K562 (cell line): ENCODE data around the gene PEPD. TPM values are rescaled to one million over a fixed set of nuclear protein-coding genes. Genes with fewer than 3 reads are reported as not detected.

Experiments
- ATAC-seq: fragments of 200-7000 bp; cut with Tn5 transposase; 3 replicates; pipeline ENCODE4 v1.9.1; 2020; ENCODE audit warnings: moderate library complexity
- BruUV-seq: library from RNA; stranded (reverse); fragments of 400-500 nt; replicated peaks from 2 replicates; lab custom pipeline; 2021; lab: Mats Ljungman, UMichigan
- CTCF ChIA-PET: fragments of 300-600 bp; formaldehyde crosslinking; extraction: SDS; loops from one replicate; lab custom pipeline; 2021; ENCODE audit warnings: low intra/inter-chr PET ratio; lab: Yijun Ruan, JAX
- POLR2A ChIA-PET: fragments of 300-600, 350-650 bp; sonication (Branson Sonifier 250); formaldehyde crosslinking; extraction: SDS; loops from one replicate; lab custom pipeline; 2021; ENCODE audit warnings: antibody characterized with exemption, inconsistent platforms; lab: Yijun Ruan, JAX
- DNase-seq, 4 experiments: peaks; one replicate each; pipeline versions ENCODE4 v3.0.0 to v3.0.0-alpha.2; 2011 to 2018; ENCODE audit warnings: low spot score in 3 of 4, mixed read lengths in 3 of 4; ENCODE audit errors: extremely low read depth in 1 of 4
- FAIRE-seq: peaks from 2 replicates; lab custom pipeline; 2011; peaks lifted over from hg19 to GRCh38; lab: Jason Lieb, UNC
- H2AFZ ChIP-seq: 2 replicates; pipeline ENCODE4 v1.6.0; 2011; ENCODE audit warnings: low read depth, low read length, control low read depth, inconsistent platforms
- H3K27ac ChIP-seq: fragments of 200-600 bp; 3 replicates; pipeline ENCODE4 v1.8.0; 2011; ENCODE audit warnings: low read depth, mild to moderate bottlenecking, control low read depth, inconsistent platforms, low read length, moderate library complexity, mixed read lengths; ENCODE audit errors: extremely low read depth
- H3K27me3 ChIP-seq, 2 experiments: fragments of 300-600 bp in 1 of 2; 2 replicates in 1 of 2; 3 replicates in 1 of 2; pipeline versions ENCODE4 v1.6.0 to v1.8.0; 2011; ENCODE audit warnings: inconsistent platforms in 2 of 2, low read length in 2 of 2, mild to moderate bottlenecking in 1 of 2, mixed read lengths in 1 of 2, moderate library complexity in 1 of 2; ENCODE audit not compliant: control insufficient read depth in 2 of 2, insufficient read depth in 2 of 2
- H3K36me3 ChIP-seq: fragments of 300-600 bp; 3 replicates; pipeline ENCODE4 v1.8.0; 2011; ENCODE audit warnings: mild to moderate bottlenecking, low read length, inconsistent platforms; ENCODE audit not compliant: control insufficient read depth, insufficient read depth
- H3K4me1 ChIP-seq, 2 experiments: fragments of 200-600 bp in 1 of 2; replicated peaks in 1 of 2; 2 replicates in 1 of 2; 3 replicates in 1 of 2; pipeline versions ENCODE4 v1.5.1 to v1.8.0; 2011; ENCODE audit warnings: inconsistent platforms in 2 of 2, low read length in 2 of 2, mild to moderate bottlenecking in 1 of 2, mixed read lengths in 1 of 2, moderate library complexity in 1 of 2; ENCODE audit not compliant: control insufficient read depth in 2 of 2, insufficient read depth in 2 of 2
- H3K4me2 ChIP-seq: 2 replicates; pipeline ENCODE4 v1.6.1; 2011; ENCODE audit warnings: low read length, control low read depth, inconsistent platforms, mixed read lengths; ENCODE audit not compliant: insufficient read depth
- H3K4me3 ChIP-seq: fragments of 200-600 bp; sonication (generic), shearing (Covaris generic); 2 replicates; pipeline ENCODE4 v1.5.1; 2016; ENCODE audit warnings: control low read depth, inconsistent platforms
- H3K79me2 ChIP-seq: fragments of 200-600 bp; 3 replicates; pipeline ENCODE4 v1.8.0; 2011; ENCODE audit warnings: low read length, inconsistent platforms; ENCODE audit not compliant: control insufficient read depth, insufficient read depth
- H3K9ac ChIP-seq, 2 experiments: 2 replicates each; pipeline versions ENCODE4 v1.6.0 to v1.6.1; 2011; ENCODE audit warnings: low read depth in 2 of 2, low read length in 2 of 2, control low read depth in 1 of 2, inconsistent platforms in 1 of 2, mild to moderate bottlenecking in 1 of 2, mixed read lengths in 1 of 2; ENCODE audit not compliant: insufficient read depth in 1 of 2
- H3K9me1 ChIP-seq: one replicate; pipeline ENCODE4 v1.6.0; 2011; ENCODE audit warnings: inconsistent platforms, mild to moderate bottlenecking, low read length, moderate library complexity; ENCODE audit not compliant: control insufficient read depth, insufficient read depth
- H3K9me3 ChIP-seq: replicated peaks from 2 replicates; pipeline ENCODE4 v1.5.1; 2011; ENCODE audit warnings: low read depth, low read length, inconsistent platforms; ENCODE audit not compliant: control insufficient read depth, insufficient read depth
- H4K20me1 ChIP-seq: replicated peaks from 2 replicates; pipeline ENCODE4 v1.6.1; 2011; ENCODE audit warnings: low read length, inconsistent platforms, mixed read lengths; ENCODE audit not compliant: control insufficient read depth, insufficient read depth
- CBFB ChIP-seq: sonication (generic); formaldehyde crosslinking; IDR thresholded peaks from 2 replicates; pipeline ENCODE4 v1.4.0; 2020; ENCODE audit warnings: mild to moderate bottlenecking, missing genetic modification reagents
- CBX3 ChIP-seq, 2 experiments: IDR thresholded peaks; 1 replicate in 1 of 2; 2 replicates in 1 of 2; pipeline ENCODE4 v1.6.1; 2012; ENCODE audit warnings: inconsistent platforms in 2 of 2, low read length in 2 of 2, borderline replicate concordance in 1 of 2, control low read depth in 1 of 2
- CCNT2 ChIP-seq: IDR thresholded peaks from 2 replicates; pipeline ENCODE4 v1.6.1; 2011; ENCODE audit warnings: borderline replicate concordance, low read depth, mild to moderate bottlenecking, moderate library complexity, mixed read lengths, low read length; ENCODE audit not compliant: insufficient read length; ENCODE audit errors: extremely low read depth
- EHMT2 ChIP-seq: fragments of 450-650 bp; IDR thresholded peaks from 2 replicates; pipeline ENCODE4 v1.6.1; 2018; ENCODE audit warnings: antibody characterized with exemption
- HNRNPL ChIP-seq: fragments of 200-400 bp; formaldehyde crosslinking; IDR thresholded peaks from 2 replicates; pipeline ENCODE4 v1.6.1; 2017; ENCODE audit warnings: low read depth, mild to moderate bottlenecking, low read length
- NFE2 ChIP-seq: IDR thresholded peaks from 2 replicates; pipeline ENCODE4 v1.6.1; 2014; ENCODE audit warnings: antibody characterized with exemption, low read depth
- PHB ChIP-seq: fragments of 250-450 bp; sonication (Bioruptor Pico); IDR thresholded peaks from 2 replicates; pipeline ENCODE4 v1.5.0; 2021
- PHF8 ChIP-seq: fragments of 200-600 bp; sonication (generic); IDR thresholded peaks from 2 replicates; pipeline ENCODE4 v1.6.1; 2012; ENCODE audit warnings: mixed run types, mild to moderate bottlenecking, inconsistent platforms, low read length, moderate library complexity, borderline replicate concordance
- POLR2AphosphoS5 ChIP-seq: IDR thresholded peaks from 2 replicates; pipeline ENCODE4 v1.6.1; 2011; ENCODE audit warnings: mild to moderate bottlenecking, low read depth, low read length, moderate library complexity; ENCODE audit not compliant: control insufficient read depth, insufficient read depth
- SIRT6 ChIP-seq: IDR thresholded peaks from one replicate; pipeline ENCODE4 v1.6.1; 2012; ENCODE audit warnings: low read depth, mild to moderate bottlenecking, control low read depth, inconsistent platforms, low read length, moderate library complexity
- SREBF2 ChIP-seq: sonication (generic); formaldehyde crosslinking; IDR thresholded peaks from 2 replicates; pipeline ENCODE4 v1.4.0; 2020; ENCODE audit warnings: mild to moderate bottlenecking, missing genetic modification reagents
- STAG1 ChIP-seq: sonication (generic); formaldehyde crosslinking; IDR thresholded peaks from 2 replicates; pipeline ENCODE4 v1.5.0; 2020; ENCODE audit warnings: missing genetic modification reagents, borderline replicate concordance
- TAF9B ChIP-seq: fragments of 450-650 bp; IDR thresholded peaks from 2 replicates; pipeline ENCODE4 v1.6.1; 2018; ENCODE audit warnings: mild to moderate bottlenecking; ENCODE audit not compliant: partially characterized antibody
- TOE1 ChIP-seq, 2 experiments: fragments of 450-650 bp in 1 of 2; sonication (generic) in 1 of 2; formaldehyde crosslinking in 1 of 2; IDR thresholded peaks; 2 replicates each; pipeline versions ENCODE4 v1.7.1 to v1.8.0; 2016 to 2022; ENCODE audit warnings: borderline replicate concordance in 2 of 2, mild to moderate bottlenecking in 2 of 2, antibody characterized with exemption in 1 of 2, inconsistent platforms in 1 of 2, low read depth in 1 of 2, missing genetic modification reagents in 1 of 2, moderate library complexity in 1 of 2
- ZNF444 ChIP-seq: fragments of 250-450 bp; sonication (Bioruptor Pico); IDR thresholded peaks from 2 replicates; pipeline ENCODE4 v1.4.0; 2020; ENCODE audit warnings: mild to moderate bottlenecking, moderate library complexity
- WGBS: fragments of 100-300 bp; shearing (Covaris generic); methylation state at CpG from one replicate; pipeline ENCODE4 v1.1.6; 2016; ENCODE audit warnings: low coverage, mixed read lengths; ENCODE audit not compliant: insufficient coverage; ENCODE audit errors: missing lambda C conversion rate; 5-methylcytosine and 5-hydroxymethylcytosine counted together
- in situ Hi-C: fragments of 300-500 bp; cut with MboI; formaldehyde crosslinking; loops from 4 replicates; pipeline ENCODE4 v1.15.0; 2018; ENCODE audit warnings: inconsistent platforms, mixed read lengths
- intact Hi-C: fragments of 100-400 bp; cut with micrococcal nuclease; formaldehyde crosslinking; loops from 2 replicates; pipeline ENCODE4 v1.14.2; 2022
- polyA plus RNA-seq, 8 experiments: library from polyadenylated mRNA; depleted of rRNA in 4 of 8; stranded (reverse) in 5 of 8; unstranded in 3 of 8; fragments of >200 nt; fragmentation: Nextera tagmentation in 2 of 8; fragmentation: Illumina TruSeq in 1 of 8; extraction: Ambion mirVana in 2 of 8; extraction: Trizol in 1 of 8; gene quantifications; 2 replicates each; pipeline versions ENCODE4 v1.2.1 to v1.2.3, GENCODE V29; 2011 to 2014; ENCODE audit warnings: inconsistent platforms in 1 of 8, missing spikeins in 1 of 8
- total RNA-seq, 7 experiments: library from RNA; depleted of rRNA in 6 of 7; stranded (reverse); fragments of >200 nt in 6 of 7; fragmentation: Illumina TruSeq in 2 of 7; extraction: Trizol in 2 of 7; gene quantifications; 2 replicates each; pipeline versions ENCODE4 v1.2.1 to v1.2.3, GENCODE V29; 2011 to 2021; ENCODE audit warnings: low replicate concordance in 1 of 7
- TF ChIP-seq, protein P1 (sequence below), 2 experiments: fragments of 450-650 bp in 1 of 2; sonication (generic) in 1 of 2; formaldehyde crosslinking; conservative IDR thresholded peaks; 2 replicates each; pipeline versions ENCODE4 v1.4.0 to v1.8.1; 2020 to 2022; ENCODE audit warnings: mild to moderate bottlenecking in 1 of 2, missing genetic modification reagents in 1 of 2
- TF ChIP-seq, protein P2 (sequence below): sonication (generic); formaldehyde crosslinking; IDR thresholded peaks from 2 replicates; pipeline ENCODE4 v1.8.0; 2022; ENCODE audit warnings: missing genetic modification reagents, mild to moderate bottlenecking, borderline replicate concordance
- TF ChIP-seq, protein P3 (sequence below): fragments of 250-450 bp; sonication (Bioruptor Pico); IDR thresholded peaks from 2 replicates; pipeline ENCODE4 v1.8.0; 2021; ENCODE audit warnings: moderate library complexity, mild to moderate bottlenecking, inconsistent platforms

Gene PEPD
- total and polyA plus RNA-seq, 9 of the 15 experiments (the other 6 are each of a cell fraction or from before 2014, with no cell fraction given), result 1.3 to 19.2 (median 16.0) TPM

GRCh38 chr19:33464010-33464732, 57.4 kb downstream of the PEPD start:
- Histone ChIP-seq H2AFZ (no peak overlapping the region), H3K9me3 (no peaks in the 10 kb centered on the region), H3K36me3 (no peaks in the 10 kb centered on the region), H3K4me2 (no peak overlapping the region), H3K9ac (no peak overlapping the region), H3K4me1 (peaks cover 0 to 4% of the 10 kb centered on the region in 2 experiments; a peak in 2 of 5 replicates), H3K4me3 (no peak overlapping the region), H3K27ac (no peak overlapping the region), H4K20me1 (peaks cover 12% of the 10 kb centered on the region; the same call in 1 of the 2 replicates), H3K79me2 (no peaks in the 10 kb centered on the region), H3K9me1 (no peaks in the 10 kb centered on the region), H3K27me3 (peaks cover 5 to 26% of the 10 kb centered on the region in 2 experiments; a peak in 2 of 5 replicates)
- ChIA-PET POLR2A (interaction anchor here (0.5 to 0.6 kb wide), 2 partner anchors 11 to 288 kb away, joined by 3 to 4 read pairs; no protein-coding TSS in a partner anchor), CTCF (no interaction called here)
- DNase-seq, result no peak
- no TSS peak for BruUV-seq
- no peak for FAIRE-seq
- 10% methylated on average over 12 of the region's 12 CpGs for WGBS
- intact Hi-C loops, result no loop called here
- no peak for ATAC-seq
- in situ Hi-C loops, result no loop called here
- TF ChIP-seq STAG1 (CRISPR knock-in tag) (no peak), CCNT2 (no peak), ZNF444 (CRISPR knock-in tag) (no peak), POLR2AphosphoS5 (no peak), SIRT6 (no peak), NFE2 (no peak), HNRNPL (no peak), CBFB (CRISPR knock-in tag) (no peak), PHF8 (no peak), CBX3 (IDR thresholded peaks at IDR 0.05; ENCODE audit: borderline replicate concordance in 1 of 2, low read length in 2 of 2) (no peak), SREBF2 (no peak), TOE1 (IDR thresholded peaks at IDR 0.05; ENCODE audit: borderline replicate concordance) (no peak), TOE1 (CRISPR knock-in tag; IDR thresholded peaks at IDR 0.05; ENCODE audit: borderline replicate concordance, low read depth) (no peak), PHB (CRISPR knock-in tag) (no peak), TAF9B (no peak), EHMT2 (no peak)
- TF ChIP-seq, protein P1, sequence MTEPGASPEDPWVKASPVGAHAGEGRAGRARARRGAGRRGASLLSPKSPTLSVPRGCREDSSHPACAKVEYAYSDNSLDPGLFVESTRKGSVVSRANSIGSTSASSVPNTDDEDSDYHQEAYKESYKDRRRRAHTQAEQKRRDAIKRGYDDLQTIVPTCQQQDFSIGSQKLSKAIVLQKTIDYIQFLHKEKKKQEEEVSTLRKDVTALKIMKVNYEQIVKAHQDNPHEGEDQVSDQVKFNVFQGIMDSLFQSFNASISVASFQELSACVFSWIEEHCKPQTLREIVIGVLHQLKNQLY (CRISPR knock-in tag; conservative IDR thresholded peaks at IDR 0.05), result no peak
- TF ChIP-seq, protein P2, sequence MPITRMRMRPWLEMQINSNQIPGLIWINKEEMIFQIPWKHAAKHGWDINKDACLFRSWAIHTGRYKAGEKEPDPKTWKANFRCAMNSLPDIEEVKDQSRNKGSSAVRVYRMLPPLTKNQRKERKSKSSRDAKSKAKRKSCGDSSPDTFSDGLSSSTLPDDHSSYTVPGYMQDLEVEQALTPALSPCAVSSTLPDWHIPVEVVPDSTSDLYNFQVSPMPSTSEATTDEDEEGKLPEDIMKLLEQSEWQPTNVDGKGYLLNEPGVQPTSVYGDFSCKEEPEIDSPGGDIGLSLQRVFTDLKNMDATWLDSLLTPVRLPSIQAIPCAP (CRISPR knock-in tag), result no peak
- TF ChIP-seq, protein P3, sequence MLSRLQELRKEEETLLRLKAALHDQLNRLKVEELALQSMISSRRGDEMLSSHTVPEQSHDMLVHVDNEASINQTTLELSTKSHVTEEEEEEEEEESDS (CRISPR knock-in tag), result no peak
